OCI-LY3 (cell line): ENCODE measurements around the gene DYNC1LI1.

Experiments
- H2AFZ ChIP-seq: fragments of 200-600, 300-600 bp; shearing (Covaris generic); 2 replicates; pipeline ENCODE4 v1.6.0; 2014; ENCODE audit warnings: antibody characterized with exemption, low read depth, low read length
- H3K27ac ChIP-seq: fragments of 200-600, 300-600 bp; sonication (generic); 2 replicates; pipeline ENCODE4 v1.5.1; 2014; ENCODE audit warnings: mild to moderate bottlenecking, low read length, moderate library complexity, mixed read lengths
- H3K27me3 ChIP-seq: fragments of 200-600, 300-600 bp; sonication (generic); 2 replicates; pipeline ENCODE4 v1.6.1; 2014; ENCODE audit warnings: low read depth, low read length, mixed read lengths
- H3K36me3 ChIP-seq: fragments of 200-600, 300-600 bp; sonication (generic); replicated peaks from 2 replicates; pipeline ENCODE3; 2014; ENCODE audit warnings: low read depth, low read length, mixed read lengths
- H3K4me1 ChIP-seq: fragments of 300-600, 200-600 bp; sonication (generic); 2 replicates; pipeline ENCODE4 v1.6.1; 2014; ENCODE audit warnings: low read length, mixed read lengths
- H3K4me2 ChIP-seq: fragments of 200-600, 300-600 bp; sonication (generic); 2 replicates; pipeline ENCODE4 v1.6.1; 2014; ENCODE audit warnings: low read length, mixed read lengths
- H3K4me3 ChIP-seq: fragments of 300-600, 200-600 bp; sonication (generic); 2 replicates; pipeline ENCODE4 v1.5.1; 2014; ENCODE audit warnings: antibody characterized with exemption, mild to moderate bottlenecking, low read length, moderate library complexity
- H3K79me2 ChIP-seq: fragments of 300-600, 200-600 bp; shearing (Covaris generic); 2 replicates; pipeline ENCODE4 v1.6.1; 2014; ENCODE audit warnings: mild to moderate bottlenecking, low read length, mixed read lengths
- H3K9ac ChIP-seq: fragments of 300-600, 200-600 bp; shearing (Covaris generic); 2 replicates; pipeline ENCODE4 v1.6.0; 2014; ENCODE audit warnings: mild to moderate bottlenecking, low read length, moderate library complexity
- H3K9me3 ChIP-seq: fragments of 200-600, 300-600 bp; shearing (Covaris generic); 2 replicates; pipeline ENCODE4 v1.6.1; 2014; ENCODE audit warnings: low read length, mixed read lengths; ENCODE audit not compliant: insufficient read depth
- H4K20me1 ChIP-seq: fragments of 200-600, 300-600 bp; sonication (generic); 2 replicates; pipeline ENCODE4 v1.6.1; 2016; ENCODE audit warnings: low read length, mixed read lengths; ENCODE audit not compliant: insufficient read depth
- EZH2phosphoT487 ChIP-seq: fragments of 200-600 bp; shearing (Covaris generic); IDR thresholded peaks from 2 replicates; pipeline ENCODE4 v1.6.1; 2018; ENCODE audit warnings: antibody characterized with exemption, mixed run types, low read depth
- TF ChIP-seq, protein P1 (sequence below): fragments of 200-600, 300-600 bp; sonication (generic); IDR thresholded peaks from 2 replicates; pipeline ENCODE4 v1.5.1; 2014; ENCODE audit warnings: antibody characterized with exemption, low read length, low read depth

The DYNC1LI1 gene

GRCh38 chr3:32593903-32594525 is 23.4 kb upstream of the DYNC1LI1 start:
- H3K79me2 ChIP-seq: no peaks in the 10 kb centered on the region
- H3K27ac ChIP-seq: no peak overlapping the region
- no peak overlapping the region for H3K4me2 ChIP-seq
- no peaks in the 10 kb centered on the region for H3K36me3 ChIP-seq
- H3K9ac ChIP-seq: no peak overlapping the region
- no peaks in the 10 kb centered on the region for H3K4me1 ChIP-seq
- peaks cover 6% of the 10 kb centered on the region for H3K27me3 ChIP-seq
- no peaks in the 10 kb centered on the region for H4K20me1 ChIP-seq
- no peaks in the 10 kb centered on the region for H3K9me3 ChIP-seq
- H3K4me3 ChIP-seq: no peak overlapping the region
- TF ChIP-seq EZH2phosphoT487: no peak
- TF ChIP-seq, protein P1, sequence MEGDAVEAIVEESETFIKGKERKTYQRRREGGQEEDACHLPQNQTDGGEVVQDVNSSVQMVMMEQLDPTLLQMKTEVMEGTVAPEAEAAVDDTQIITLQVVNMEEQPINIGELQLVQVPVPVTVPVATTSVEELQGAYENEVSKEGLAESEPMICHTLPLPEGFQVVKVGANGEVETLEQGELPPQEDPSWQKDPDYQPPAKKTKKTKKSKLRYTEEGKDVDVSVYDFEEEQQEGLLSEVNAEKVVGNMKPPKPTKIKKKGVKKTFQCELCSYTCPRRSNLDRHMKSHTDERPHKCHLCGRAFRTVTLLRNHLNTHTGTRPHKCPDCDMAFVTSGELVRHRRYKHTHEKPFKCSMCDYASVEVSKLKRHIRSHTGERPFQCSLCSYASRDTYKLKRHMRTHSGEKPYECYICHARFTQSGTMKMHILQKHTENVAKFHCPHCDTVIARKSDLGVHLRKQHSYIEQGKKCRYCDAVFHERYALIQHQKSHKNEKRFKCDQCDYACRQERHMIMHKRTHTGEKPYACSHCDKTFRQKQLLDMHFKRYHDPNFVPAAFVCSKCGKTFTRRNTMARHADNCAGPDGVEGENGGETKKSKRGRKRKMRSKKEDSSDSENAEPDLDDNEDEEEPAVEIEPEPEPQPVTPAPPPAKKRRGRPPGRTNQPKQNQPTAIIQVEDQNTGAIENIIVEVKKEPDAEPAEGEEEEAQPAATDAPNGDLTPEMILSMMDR: no peak
- no peak overlapping the region for H2AFZ ChIP-seq

GRCh38 chr3:32592696-32593353 is 22.2 kb upstream of the DYNC1LI1 start:
- Histone ChIP-seq H3K79me2 (no peaks in the 10 kb centered on the region), H4K20me1 (no peaks in the 10 kb centered on the region), H3K36me3 (no peaks in the 10 kb centered on the region), H3K27ac (no peak overlapping the region), H3K4me1 (no peaks in the 10 kb centered on the region), H3K27me3 (peaks cover 7% of the 10 kb centered on the region), H3K4me2 (no peak overlapping the region), H3K9ac (no peak overlapping the region), H2AFZ (no peak overlapping the region), H3K9me3 (no peaks in the 10 kb centered on the region), H3K4me3 (no peak overlapping the region)
- TF ChIP-seq, protein P1: no peak
- TF ChIP-seq EZH2phosphoT487: no peak

GRCh38 chr3:32592011-32592410 is 21.4 kb upstream of the DYNC1LI1 start:
- no peak overlapping the region for H3K4me2 ChIP-seq
- H3K9ac ChIP-seq: no peak overlapping the region
- peaks cover 7% of the 10 kb centered on the region for H3K27me3 ChIP-seq
- no peaks in the 10 kb centered on the region for H4K20me1 ChIP-seq
- no peaks in the 10 kb centered on the region for H3K9me3 ChIP-seq
- no peaks in the 10 kb centered on the region for H3K36me3 ChIP-seq
- H3K4me3 ChIP-seq: no peak overlapping the region
- H2AFZ ChIP-seq: no peak overlapping the region
- H3K4me1 ChIP-seq: no peaks in the 10 kb centered on the region
- H3K79me2 ChIP-seq: no peaks in the 10 kb centered on the region
- TF ChIP-seq, protein P1: no peak
- no peak for TF ChIP-seq EZH2phosphoT487
- H3K27ac ChIP-seq: no peak overlapping the region

GRCh38 chr3:32591186-32591585 is 20.5 kb upstream of the DYNC1LI1 start:
- H2AFZ ChIP-seq: no peak overlapping the region
- H3K79me2 ChIP-seq: no peaks in the 10 kb centered on the region
- H3K27ac ChIP-seq: no peak overlapping the region
- H3K4me1 ChIP-seq: peaks cover 5% of the 10 kb centered on the region; the same call in 1 of the 2 replicates
- no peaks in the 10 kb centered on the region for H3K9me3 ChIP-seq
- no peak for TF ChIP-seq EZH2phosphoT487
- TF ChIP-seq, protein P1: no peak
- no peak overlapping the region for H3K4me3 ChIP-seq
- no peak overlapping the region for H3K4me2 ChIP-seq
- H4K20me1 ChIP-seq: no peaks in the 10 kb centered on the region
- peaks cover 7% of the 10 kb centered on the region for H3K27me3 ChIP-seq
- no peak overlapping the region for H3K9ac ChIP-seq
- no peaks in the 10 kb centered on the region for H3K36me3 ChIP-seq
